ENCODE measurements around the gene SLC7A8. TPM values are rescaled to one million over a fixed set of nuclear protein-coding genes. Genes with fewer than 3 reads are reported as not detected.

Gene SLC7A8
- total RNA-seq, 1 experiment from 2014 or later, result 77.9 TPM

- no peak overlapping the region for H4K91ac ChIP-seq (ENCODE audit: insufficient read length, low read depth, low read length)
- H3K9ac ChIP-seq (ENCODE audit: extremely low read depth, insufficient read length, low read length), result no peak overlapping the region
- no peak overlapping the region for H3K4me2 ChIP-seq (ENCODE audit: insufficient read depth, insufficient read length, low read length)
- no peak overlapping the region for H2BK120ac ChIP-seq (ENCODE audit: low read depth, low read length, poor library complexity, severe bottlenecking)
- no peak overlapping the region for H2BK20ac ChIP-seq (ENCODE audit: low read depth, low read length, poor library complexity, severe bottlenecking)
- no peaks in the 10 kb centered on the region for H3K79me1 ChIP-seq (ENCODE audit: insufficient read depth, low read depth, low read length, poor library complexity, severe bottlenecking)
- no peak overlapping the region for H2AFZ ChIP-seq (ENCODE audit: low read length)
- H2BK12ac ChIP-seq (ENCODE audit: insufficient read length, low read depth, low read length), result no peak overlapping the region
- H2BK5ac ChIP-seq (ENCODE audit: insufficient read length, low read length), result no peak overlapping the region
- no peak overlapping the region for H2BK15ac ChIP-seq (ENCODE audit: low read depth, low read length)
- no peak overlapping the region for H3K14ac ChIP-seq (ENCODE audit: insufficient read depth, low read length)
- no peak overlapping the region for H4K8ac ChIP-seq (replicated peaks; ENCODE audit: insufficient read length, low read depth, low read length)
- no peaks in the 10 kb centered on the region for H3K9me3 ChIP-seq (ENCODE audit: control insufficient read depth, low read depth, low read length)
- no peaks in the 10 kb centered on the region for H3K23me2 ChIP-seq (ENCODE audit: insufficient read length, low read depth, low read length, poor library complexity, severe bottlenecking)
- no CpG with 5 or more reads among the region's 8 CpGs for WGBS (ENCODE audit: extremely low coverage, insufficient read length, low lambda C conversion rate)
- Mint-ChIP-seq H3K36me3 (ENCODE audit: insufficient read depth in 1 of 3, low read depth in 3 of 3) (peaks cover 31 to 48% (median 46%) of the 10 kb centered on the region in 3 experiments; a peak in 6 of 7 replicates), H3K4me1 (peaks cover 29 to 31% of the 10 kb centered on the region in 2 experiments), H3K4me3 (no peak overlapping the region; a peak in 1 of 5 replicates), H3K9me3 (no peaks in the 10 kb centered on the region), H3K27me3 (ENCODE audit: low read depth) (0 out of 2 replicates have a peak, but pooled peaks cover 2% of the 10 kb centered on the region), H3K27ac (peak overlapping the region in 1 of 3 experiments; percentile 38; a peak in 1 of 7 replicates)
- peaks cover 1% of the 10 kb centered on the region; the same call in 1 of the 2 replicates for H3K27me3 ChIP-seq (ENCODE audit: insufficient read depth, low read length)
- H3K4ac ChIP-seq (ENCODE audit: low read depth, low read length), result no peak overlapping the region
- DNase-seq, result no peak
- H3K18ac ChIP-seq (ENCODE audit: insufficient read length, low read depth, low read length), result no peak overlapping the region
- H2AK5ac ChIP-seq (ENCODE audit: insufficient read length, low read length), result no peak overlapping the region
- H3T11ph ChIP-seq (ENCODE audit: low read length), result no peak overlapping the region
- H4K5ac ChIP-seq (ENCODE audit: insufficient read length, low read depth, low read length), result no peak overlapping the region
- no peak for TF ChIP-seq CTCF (conservative IDR thresholded peaks at IDR 0.05)
- H3K27ac ChIP-seq (ENCODE audit: insufficient read length, low read depth, low read length), result no peak overlapping the region
- no peaks in the 10 kb centered on the region for H3K79me2 ChIP-seq (ENCODE audit: insufficient read depth, low read length)
- H3K56ac ChIP-seq (ENCODE audit: insufficient read length, low read depth, low read length), result no peak overlapping the region
- H4K20me1 ChIP-seq (ENCODE audit: control insufficient read depth, insufficient read depth, insufficient read length), result no peaks in the 10 kb centered on the region
- peaks cover 2% of the 10 kb centered on the region; the same call in 1 of the 2 replicates for H3K4me1 ChIP-seq (ENCODE audit: insufficient read depth, low read length)
- no peak overlapping the region for H3K23ac ChIP-seq (ENCODE audit: insufficient read length, low read depth, low read length)
Observed at GRCh38 chr14:23126548-23127278, 56.7 kb downstream of the SLC7A8 start.

All from H9 (cell line).